ENCODE results near the gene RHOV.

The RHOV gene

GRCh38 chr15:40845036-40845435 lies 29.0 kb downstream of the RHOV start:
- no peak for DNase-seq (ENCODE audit: low read depth)

GRCh38 chr15:40844696-40845030 lies 29.4 kb downstream of the RHOV start:
- DNase-seq (ENCODE audit: low read depth): no peak

- no peak for DNase-seq (ENCODE audit: low read depth)
These were observed 29.9 kb downstream of the RHOV start, which contains the start of gene SPINT1 for GRCh38 chr15:40843885-40844695. SPINT1 (plus strand) TSS chr15:40844048; CDS start chr15:40844555, 507 bp downstream.

GRCh38 chr15:40843261-40843884 lies 30.7 kb downstream of the RHOV start:
- no peak for DNase-seq (ENCODE audit: low read depth)

GRCh38 chr15:40841741-40842140 lies 32.3 kb downstream of the RHOV start:
- DNase-seq (ENCODE audit: low read depth): no peak

- DNase-seq (ENCODE audit: low read depth): no peak
These were observed 35.3 kb downstream of the RHOV start for GRCh38 chr15:40838756-40839155.

- DNase-seq (ENCODE audit: low read depth): no peak
These were observed 38.0 kb downstream of the RHOV start for GRCh38 chr15:40836020-40836419.

GRCh38 chr15:40832903-40833302 lies 41.1 kb downstream of the RHOV start:
- DNase-seq (ENCODE audit: low read depth): no peak

GRCh38 chr15:40831861-40832260 lies 42.2 kb downstream of the RHOV start:
- DNase-seq (ENCODE audit: low read depth): no peak

- no peak for DNase-seq (ENCODE audit: low read depth)
These were observed 43.1 kb downstream of the RHOV start for GRCh38 chr15:40830884-40831283.

GRCh38 chr15:40829115-40829514 lies 44.9 kb downstream of the RHOV start:
- DNase-seq (ENCODE audit: low read depth): no peak

- no peak for DNase-seq (ENCODE audit: low read depth)
These were observed 45.5 kb downstream of the RHOV start, which contains the start of gene PPP1R14D for GRCh38 chr15:40828447-40829036. PPP1R14D (minus strand) TSS chr15:40828708; CDS start chr15:40828641, 67 bp downstream.

- DNase-seq (ENCODE audit: low read depth): no peak
These were observed 47.5 kb downstream of the RHOV start for GRCh38 chr15:40826423-40827075.

- DNase-seq (ENCODE audit: low read depth): peak; percentile 49
These were observed 48.2 kb downstream of the RHOV start for GRCh38 chr15:40825661-40826422.

GRCh38 chr15:40823572-40824343 lies 50.3 kb downstream of the RHOV start:
- DNase-seq (ENCODE audit: low read depth): no peak

Data from fibroblast of gingiva (primary cell).